GM19023 (cell line): ENCODE results near the gene CNPY1.
A peak's percentile ranks its signal among the peaks of the same experiment; 100 is the strongest.

Experiments
- ATAC-seq: cut with Tn5 transposase; IDR thresholded peaks from one replicate; pipeline ENCODE4 v1.9.1; 2021; ENCODE audit warnings: mild to moderate bottlenecking, moderate library complexity; ENCODE audit not compliant: unreplicated experiment

The CNPY1 gene

DNA sequence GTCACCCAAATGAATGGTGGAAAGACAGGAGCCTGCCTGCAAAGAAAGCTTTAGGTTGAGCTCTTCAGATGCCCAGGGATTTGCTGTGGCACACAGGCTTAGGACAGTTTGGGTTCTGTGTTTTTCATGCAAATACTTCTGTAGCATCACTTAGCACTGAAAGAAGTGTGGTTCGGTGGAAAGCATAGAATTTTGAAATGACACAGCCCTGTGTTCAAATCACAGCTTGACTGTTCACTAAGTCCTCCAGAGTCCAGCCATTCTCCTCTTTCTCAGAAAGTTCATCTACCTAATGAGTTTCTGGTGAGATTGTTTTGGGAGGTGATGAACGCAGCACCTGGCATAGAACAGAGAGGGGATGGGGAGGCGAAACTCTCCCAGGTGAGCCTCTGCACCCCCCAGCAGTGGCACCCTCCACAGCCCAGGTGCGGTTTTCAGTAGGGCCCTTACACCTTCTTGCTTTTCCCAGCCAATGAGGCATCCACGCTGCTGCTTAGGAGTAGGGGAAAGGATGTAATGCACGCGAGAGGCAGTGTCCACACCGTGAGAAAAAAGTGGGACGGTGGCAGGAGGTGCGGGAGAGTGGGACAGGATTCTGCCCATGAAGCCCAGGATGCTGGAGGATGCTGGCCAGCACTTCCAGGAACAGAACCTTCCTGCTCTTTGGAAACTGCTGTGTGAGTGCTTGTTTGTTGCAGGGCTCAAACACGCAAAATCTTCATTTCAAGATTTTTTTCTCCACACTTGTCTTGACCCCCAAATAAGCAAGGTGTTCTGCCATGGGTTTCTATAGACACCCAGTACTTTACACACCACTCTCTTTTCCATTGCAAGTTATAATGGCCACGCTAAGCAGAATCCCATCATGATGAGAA is 76.8 kb downstream of the CNPY1 start:
- ATAC-seq, result no peak

DNA sequence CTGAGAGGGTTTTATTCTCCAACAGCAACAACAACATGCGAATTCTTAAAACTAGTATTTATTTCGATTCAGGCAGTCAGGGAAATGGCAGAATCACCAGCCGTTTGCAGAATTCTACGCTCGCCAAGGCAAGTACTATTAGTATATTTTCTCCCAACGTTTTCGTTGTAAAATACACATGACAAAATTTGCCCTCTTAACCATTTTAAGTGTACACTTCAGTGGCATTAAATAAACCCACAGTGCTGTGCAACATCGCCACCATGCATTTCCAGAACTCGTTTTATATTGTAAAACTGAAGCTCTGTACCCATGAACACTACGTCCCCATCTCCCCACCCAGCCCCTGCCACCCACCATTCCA is 77.6 kb downstream of the CNPY1 start:
- no peak for ATAC-seq

GRCh38 chr7:155467846-155468784 is 78.2 kb downstream of the CNPY1 start:
- no peak for ATAC-seq

- peak; percentile 45 for ATAC-seq
Measured at GRCh38 chr7:155466814-155467733, 79.3 kb downstream of the CNPY1 start.

GRCh38 chr7:155466142-155466813 is 80.1 kb downstream of the CNPY1 start:
- no peak for ATAC-seq

DNA sequence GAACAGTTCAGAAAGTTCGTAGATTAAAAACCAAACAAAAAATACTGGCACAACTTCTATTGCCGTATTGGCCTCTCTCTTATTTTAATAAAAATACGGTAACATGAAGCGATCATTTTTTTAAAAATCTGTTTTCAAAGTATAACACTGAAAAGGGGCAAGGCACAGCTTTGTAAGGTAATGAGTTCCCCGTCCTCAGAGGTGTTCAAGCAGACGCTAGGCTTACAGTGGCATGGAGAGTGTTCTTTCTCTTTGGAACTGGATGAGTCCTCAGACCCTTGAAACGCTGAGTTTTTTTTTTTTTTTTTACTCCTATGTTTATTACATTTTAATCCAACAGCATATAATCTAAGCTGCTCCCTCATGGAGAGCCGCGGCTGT is 80.6 kb downstream of the CNPY1 start:
- no peak for ATAC-seq

DNA sequence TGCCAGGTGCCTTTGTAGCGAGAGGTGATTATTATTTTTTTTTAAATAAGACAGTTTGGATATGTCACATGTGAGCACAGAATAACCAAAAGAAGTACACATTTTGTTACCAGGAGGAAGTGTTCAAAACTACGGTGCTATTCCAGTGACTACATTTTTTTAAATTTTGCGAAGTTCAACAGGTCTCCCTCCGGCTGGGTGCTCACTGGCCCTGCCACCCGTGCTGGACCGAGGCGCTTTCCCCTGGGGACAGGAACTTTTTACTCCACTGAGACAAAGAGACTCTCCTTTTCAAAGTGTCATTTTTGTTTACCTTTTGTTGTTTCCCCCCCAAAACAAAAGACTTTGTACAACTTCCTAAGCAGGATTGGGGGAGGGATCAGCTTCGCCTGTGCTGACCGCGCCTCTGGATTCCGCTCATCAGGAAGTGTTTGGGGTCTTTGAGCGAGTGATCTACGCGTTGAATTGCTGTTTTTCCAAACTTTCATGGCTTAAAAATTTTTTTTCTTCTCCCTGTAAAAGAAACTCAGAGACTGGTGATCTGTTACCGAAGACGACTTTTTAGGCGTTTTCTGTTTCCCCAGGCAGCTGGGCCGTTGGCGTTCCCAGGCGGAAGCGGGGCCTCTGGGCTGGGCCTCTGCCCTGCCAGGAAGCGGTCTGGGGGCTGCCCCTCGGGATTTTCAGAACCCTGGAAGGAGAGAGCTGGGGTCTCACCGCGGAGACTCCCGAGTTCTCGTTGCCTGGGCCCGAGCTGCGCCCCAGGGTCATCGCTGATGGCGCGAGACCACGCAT is 81.2 kb downstream of the CNPY1 start:
- ATAC-seq, result no peak

DNA sequence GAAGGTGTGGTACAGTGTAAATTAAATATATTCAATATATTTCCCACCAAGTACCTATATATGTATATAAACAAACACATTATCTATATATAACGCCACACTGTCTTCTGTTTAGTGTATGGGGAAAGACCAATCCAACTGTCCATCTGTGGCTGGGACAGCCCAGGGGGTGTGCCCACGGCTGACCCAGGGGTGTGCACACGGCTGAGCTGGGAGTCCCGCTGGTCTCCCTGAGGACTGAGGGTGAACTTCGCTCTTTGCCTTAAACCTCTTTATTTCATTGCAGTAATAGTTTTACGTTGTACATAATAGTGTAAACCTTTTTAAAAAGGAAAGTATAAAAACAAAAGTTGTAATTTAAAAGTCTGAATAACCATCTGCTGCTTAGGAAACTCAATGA is 82.2 kb downstream of the CNPY1 start:
- no peak for ATAC-seq

DNA sequence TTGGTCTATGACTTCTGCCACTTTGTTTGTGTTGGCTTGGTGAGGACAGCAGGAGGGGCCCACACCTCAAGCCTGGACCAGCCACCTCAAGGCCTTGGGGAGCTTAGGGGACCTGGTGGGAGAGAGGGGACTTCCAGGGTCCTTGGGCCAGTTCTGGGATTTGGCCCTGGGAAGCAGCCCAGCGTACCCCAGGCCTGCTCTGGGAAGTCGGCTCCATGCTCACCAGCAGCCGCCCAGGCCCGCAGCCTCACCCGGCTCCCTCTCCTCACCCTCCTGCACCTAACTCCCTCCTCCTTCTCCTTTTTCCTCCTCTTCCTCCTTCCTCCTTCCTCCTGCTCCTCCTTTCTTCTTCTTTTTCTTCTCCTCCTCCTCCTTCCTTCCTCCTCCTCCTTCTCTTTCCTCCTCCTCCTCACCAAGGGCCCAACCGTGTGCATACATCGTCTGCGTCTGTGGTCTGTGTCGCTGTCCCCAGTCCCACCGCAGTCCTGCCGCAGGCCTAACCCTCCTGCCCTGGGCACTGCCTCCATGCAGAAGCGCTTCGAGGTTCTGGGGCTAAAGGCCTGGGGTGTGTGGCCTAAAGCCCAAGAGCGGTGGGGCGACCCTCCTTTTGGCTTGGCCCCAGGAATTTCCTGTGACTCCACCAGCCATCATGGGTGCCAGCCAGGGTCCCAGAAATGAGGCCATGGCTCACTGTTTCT is 83.1 kb downstream of the CNPY1 start:
- ATAC-seq, result no peak

DNA sequence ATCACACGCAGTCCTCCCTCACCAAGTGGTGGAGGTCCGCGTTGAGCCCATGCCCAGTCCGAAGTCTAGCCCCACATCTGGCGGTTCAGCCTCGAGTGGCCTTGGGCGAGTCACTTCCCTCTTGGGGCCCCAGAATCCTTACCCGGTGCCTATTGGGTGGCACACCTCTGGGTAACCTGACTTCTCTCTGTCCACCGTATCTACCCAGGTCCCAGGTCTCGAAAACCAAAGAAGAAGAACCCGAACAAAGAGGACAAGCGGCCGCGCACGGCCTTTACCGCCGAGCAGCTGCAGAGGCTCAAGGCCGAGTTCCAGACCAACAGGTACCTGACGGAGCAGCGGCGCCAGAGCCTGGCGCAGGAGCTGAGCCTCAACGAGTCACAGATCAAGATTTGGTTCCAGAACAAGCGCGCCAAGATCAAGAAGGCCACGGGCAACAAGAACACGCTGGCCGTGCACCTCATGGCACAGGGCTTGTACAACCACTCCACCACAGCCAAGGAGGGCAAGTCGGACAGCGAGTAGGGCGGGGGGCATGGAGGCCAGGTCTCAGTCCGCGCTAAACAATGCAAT is 84.1 kb downstream of the CNPY1 start:
- no peak for ATAC-seq

DNA sequence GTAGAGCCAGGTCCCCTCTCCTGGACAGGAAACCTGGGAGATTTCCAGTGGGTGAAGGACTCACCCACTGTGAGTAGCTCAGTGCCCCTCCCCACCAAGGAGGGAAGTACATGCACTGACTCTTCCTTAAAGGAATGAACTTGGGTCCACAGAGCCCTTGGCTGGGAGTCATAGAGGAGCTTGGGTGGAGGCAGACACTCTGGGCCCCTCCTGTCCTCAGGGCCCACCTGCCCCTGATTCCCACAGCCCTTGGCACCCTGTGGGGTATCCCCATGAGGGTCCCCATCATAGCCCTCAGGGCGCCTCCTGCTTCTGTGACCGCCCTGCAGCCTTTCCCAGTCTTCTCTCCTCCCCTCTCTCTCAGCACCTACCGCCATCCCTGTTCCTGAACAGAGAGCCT is 84.7 kb downstream of the CNPY1 start:
- no peak for ATAC-seq

DNA sequence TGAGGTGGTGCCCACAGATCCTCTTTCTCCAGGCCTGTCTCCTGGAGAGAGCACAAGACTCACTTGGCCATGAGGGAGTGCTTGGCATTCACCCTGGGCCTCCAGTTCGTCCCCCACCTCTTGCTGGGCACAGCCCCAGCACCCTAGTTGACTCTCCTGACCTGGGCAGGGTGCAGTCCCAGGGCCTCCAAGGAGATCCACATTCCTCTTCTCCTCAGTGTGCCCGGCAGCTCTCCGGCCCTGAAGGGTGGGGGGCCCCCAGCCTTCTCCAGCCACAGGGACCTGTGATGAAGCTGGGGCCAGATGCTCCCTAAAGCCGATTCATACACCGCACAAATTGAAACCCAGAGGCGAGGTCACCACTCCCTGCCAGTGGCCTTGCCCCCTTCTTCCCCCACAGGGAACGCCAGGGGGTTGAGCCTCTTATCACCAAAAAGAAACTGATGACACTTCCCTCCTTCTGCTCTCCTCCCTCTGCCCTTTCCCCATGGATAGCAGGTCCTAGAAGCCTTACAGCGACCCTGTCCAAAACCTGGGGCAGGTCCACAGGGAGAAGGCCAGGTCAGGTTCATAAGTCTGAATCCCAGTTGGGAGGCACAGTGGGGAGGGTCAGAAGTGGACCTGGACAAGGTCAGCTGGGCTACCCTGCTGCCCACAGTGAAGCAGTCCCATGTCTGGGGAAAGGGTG is 85.3 kb downstream of the CNPY1 start:
- no peak for ATAC-seq

DNA sequence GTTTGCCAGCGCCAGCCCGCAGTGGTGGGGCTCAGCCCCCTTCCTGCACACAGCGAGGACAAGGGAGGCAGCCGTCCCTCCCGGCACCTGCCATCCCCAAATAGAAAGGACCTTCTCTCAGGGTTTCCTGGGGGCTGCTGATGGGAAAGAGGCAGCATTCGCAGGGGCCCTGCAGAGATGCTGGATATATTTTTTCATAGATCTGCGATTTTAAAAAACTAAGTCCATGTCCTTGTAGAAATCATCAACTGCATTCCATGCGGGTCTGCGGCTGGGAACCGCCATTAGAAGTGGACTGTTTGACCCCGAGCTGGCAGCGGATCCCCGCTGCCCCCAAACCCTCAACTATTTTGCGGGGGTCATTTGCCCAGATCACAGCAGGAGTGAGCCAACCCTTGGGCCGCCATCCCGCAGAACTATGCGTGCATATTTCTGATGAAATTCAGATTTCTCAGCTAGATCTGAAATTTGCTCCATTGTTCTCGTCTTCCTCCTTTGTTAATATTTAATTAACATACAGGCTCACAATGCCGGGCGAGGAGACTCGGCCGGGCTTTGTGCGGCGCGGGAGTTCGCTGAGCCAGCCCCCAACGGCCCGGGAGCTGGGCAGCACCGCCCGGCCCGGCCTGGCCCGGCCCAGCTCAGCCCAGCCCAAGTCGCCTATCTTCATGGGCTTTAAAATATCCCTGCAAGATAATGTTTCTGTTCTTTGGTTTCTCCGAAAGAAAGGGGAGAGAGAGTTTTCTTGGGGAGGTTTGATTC is 86.5 kb downstream of the CNPY1 start:
- ATAC-seq, result no peak

GRCh38 chr7:155458878-155459699 is 87.3 kb downstream of the CNPY1 start:
- ATAC-seq, result no peak

DNA sequence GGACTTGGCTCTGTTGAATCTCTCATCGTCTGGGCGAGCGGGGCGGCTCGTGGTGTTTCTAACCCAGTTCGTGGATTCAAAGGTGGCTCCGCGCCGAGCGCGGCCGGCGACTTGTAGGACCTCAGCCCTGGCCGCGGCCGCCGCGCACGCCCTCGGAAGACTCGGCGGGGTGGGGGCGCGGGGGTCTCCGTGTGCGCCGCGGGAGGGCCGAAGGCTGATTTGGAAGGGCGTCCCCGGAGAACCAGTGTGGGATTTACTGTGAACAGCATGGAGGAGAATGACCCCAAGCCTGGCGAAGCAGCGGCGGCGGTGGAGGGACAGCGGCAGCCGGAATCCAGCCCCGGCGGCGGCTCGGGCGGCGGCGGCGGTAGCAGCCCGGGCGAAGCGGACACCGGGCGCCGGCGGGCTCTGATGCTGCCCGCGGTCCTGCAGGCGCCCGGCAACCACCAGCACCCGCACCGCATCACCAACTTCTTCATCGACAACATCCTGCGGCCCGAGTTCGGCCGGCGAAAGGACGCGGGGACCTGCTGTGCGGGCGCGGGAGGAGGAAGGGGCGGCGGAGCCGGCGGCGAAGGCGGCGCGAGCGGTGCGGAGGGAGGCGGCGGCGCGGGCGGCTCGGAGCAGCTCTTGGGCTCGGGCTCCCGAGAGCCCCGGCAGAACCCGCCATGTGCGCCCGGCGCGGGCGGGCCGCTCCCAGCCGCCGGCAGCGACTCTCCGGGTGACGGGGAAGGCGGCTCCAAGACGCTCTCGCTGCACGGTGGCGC is 88.1 kb downstream of the CNPY1 start, which contains the start of gene EN2:
Gene EN2 (plus strand): TSS at position 19 of the 767 bp plus-strand sequence. CDS start 249 bp downstream, at position 268.
- no peak for ATAC-seq
